Measurements from ENCODE around the gene PSG1. TPM values are rescaled to one million over a fixed set of nuclear protein-coding genes. Genes with fewer than 3 reads are reported as not detected.
"Not testable (repeated sequence)": the region's sequence is repeated elsewhere in the genome, so short reads cannot be mapped to it uniquely, and the experiment has no call there.

PSG1 gene
- total and polyA plus RNA-seq, 4 experiments from 2014 or later = not detected

GRCh38 chr19:42846597-42846996 lies 32.9 kb downstream of the PSG1 start:
- Mint-ChIP-seq H3K4me3 (no peak overlapping the region), H3K27ac (no peak overlapping the region), H3K4me1 (no peaks in the 10 kb centered on the region), H3K27me3 (peaks cover 11 to 27% of the 10 kb centered on the region in 2 donors), H3K36me3 (no peaks in the 10 kb centered on the region), H3K9me3 (peaks cover 0 to 2% (median 0%) of the 10 kb centered on the region in 8 donors)
- intact Hi-C loops (cut with micrococcal nuclease) = no loop called here
- Histone ChIP-seq H3K4me3 (ENCODE audit: low read length in 2 of 2) (no peak overlapping the region), H3K36me3 (ENCODE audit: insufficient read depth, low read length) (no peaks in the 10 kb centered on the region), H3K27me3 (ENCODE audit: insufficient read depth, low read length) (no peaks in the 10 kb centered on the region), H3K9me3 (ENCODE audit: control insufficient read depth in 1 of 2, low read length in 2 of 2) (no peaks in the 10 kb centered on the region), H3K27ac (ENCODE audit: low read depth, low read length) (no peak overlapping the region), H3K4me1 (ENCODE audit: insufficient read depth, low read length) (no peaks in the 10 kb centered on the region)
- CTCF ChIA-PET (ENCODE audit: partially characterized antibody) = no interaction called here
- no peak for DNase-seq
- POLR2A ChIA-PET (ENCODE audit: partially characterized antibody) = no interaction called here

- POLR2A ChIA-PET (ENCODE audit: partially characterized antibody); H3K4me3 ChIP-seq (ENCODE audit: low read length in 2 of 2); H3K27ac Mint-ChIP-seq; DNase-seq; H3K27me3 ChIP-seq (ENCODE audit: insufficient read depth, low read length); H3K4me1 Mint-ChIP-seq; H3K36me3 ChIP-seq (ENCODE audit: insufficient read depth, low read length); intact Hi-C loops (cut with micrococcal nuclease); H3K4me1 ChIP-seq (ENCODE audit: insufficient read depth, low read length); H3K27ac ChIP-seq (ENCODE audit: low read depth, low read length); H3K36me3 Mint-ChIP-seq; H3K4me3 Mint-ChIP-seq; CTCF ChIA-PET (ENCODE audit: partially characterized antibody); H3K9me3 Mint-ChIP-seq; H3K9me3 ChIP-seq (ENCODE audit: control insufficient read depth in 1 of 2, low read length in 2 of 2): not testable (repeated sequence)
- peaks cover 19 to 41% of the 10 kb centered on the region in 2 donors for H3K27me3 Mint-ChIP-seq
Measured at GRCh38 chr19:42843631-42844030, 35.9 kb downstream of the PSG1 start.

- H3K27me3 ChIP-seq (ENCODE audit: insufficient read depth, low read length); H3K36me3 Mint-ChIP-seq; H3K4me3 Mint-ChIP-seq; H3K4me3 ChIP-seq (ENCODE audit: low read length in 2 of 2); H3K27ac Mint-ChIP-seq; H3K4me1 ChIP-seq (ENCODE audit: insufficient read depth, low read length); CTCF ChIA-PET (ENCODE audit: partially characterized antibody); H3K36me3 ChIP-seq (ENCODE audit: insufficient read depth, low read length); H3K27ac ChIP-seq (ENCODE audit: low read depth, low read length); H3K9me3 Mint-ChIP-seq; intact Hi-C loops (cut with micrococcal nuclease); POLR2A ChIA-PET (ENCODE audit: partially characterized antibody); DNase-seq; H3K4me1 Mint-ChIP-seq; H3K9me3 ChIP-seq (ENCODE audit: control insufficient read depth in 1 of 2, low read length in 2 of 2): not testable (repeated sequence)
- H3K27me3 Mint-ChIP-seq = peaks cover 16 to 17% of the 10 kb centered on the region in 2 donors
Measured at GRCh38 chr19:42832746-42833442, 46.6 kb downstream of the PSG1 start.

GRCh38 chr19:42832023-42832680 lies 47.4 kb downstream of the PSG1 start:
- DNase-seq; H3K36me3 ChIP-seq (ENCODE audit: insufficient read depth, low read length); H3K4me3 Mint-ChIP-seq; POLR2A ChIA-PET (ENCODE audit: partially characterized antibody); H3K9me3 Mint-ChIP-seq; H3K27ac Mint-ChIP-seq; H3K4me1 Mint-ChIP-seq; intact Hi-C loops (cut with micrococcal nuclease); H3K27ac ChIP-seq (ENCODE audit: low read depth, low read length); H3K27me3 ChIP-seq (ENCODE audit: insufficient read depth, low read length); H3K9me3 ChIP-seq (ENCODE audit: control insufficient read depth in 1 of 2, low read length in 2 of 2); H3K36me3 Mint-ChIP-seq; H3K4me1 ChIP-seq (ENCODE audit: insufficient read depth, low read length); CTCF ChIA-PET (ENCODE audit: partially characterized antibody); H3K4me3 ChIP-seq (ENCODE audit: low read length in 2 of 2): not testable (repeated sequence)
- H3K27me3 Mint-ChIP-seq = peaks cover 16 to 17% of the 10 kb centered on the region in 2 donors

GRCh38 chr19:42831221-42832019 lies 48.1 kb downstream of the PSG1 start:
- POLR2A ChIA-PET (ENCODE audit: partially characterized antibody) = no interaction called here
- Mint-ChIP-seq H3K4me3 (no peak overlapping the region), H3K9me3 (peaks cover 0 to 11% (median 4%) of the 10 kb centered on the region in 8 donors), H3K4me1 (no peaks in the 10 kb centered on the region), H3K27ac (no peak overlapping the region), H3K36me3 (no peaks in the 10 kb centered on the region), H3K27me3 (peaks cover 16 to 17% of the 10 kb centered on the region in 2 donors)
- no peaks in the 10 kb centered on the region for H3K27me3 ChIP-seq (ENCODE audit: insufficient read depth, low read length)
- H3K4me1 ChIP-seq (ENCODE audit: insufficient read depth, low read length) = no peaks in the 10 kb centered on the region
- no peak overlapping the region for H3K27ac ChIP-seq (ENCODE audit: low read depth, low read length)
- H3K9me3 ChIP-seq (ENCODE audit: control insufficient read depth in 1 of 2, low read length in 2 of 2) = no peaks in the 10 kb centered on the region
- H3K36me3 ChIP-seq (ENCODE audit: insufficient read depth, low read length) = no peaks in the 10 kb centered on the region
- CTCF ChIA-PET (ENCODE audit: partially characterized antibody) = no interaction called here
- no peak for DNase-seq
- intact Hi-C loops (cut with micrococcal nuclease) = no loop called here
- H3K4me3 ChIP-seq (ENCODE audit: low read length in 2 of 2) = no peak overlapping the region

- H3K36me3 ChIP-seq (ENCODE audit: insufficient read depth, low read length); intact Hi-C loops (cut with micrococcal nuclease); CTCF ChIA-PET (ENCODE audit: partially characterized antibody); POLR2A ChIA-PET (ENCODE audit: partially characterized antibody); H3K9me3 ChIP-seq (ENCODE audit: control insufficient read depth in 1 of 2, low read length in 2 of 2); H3K9me3 Mint-ChIP-seq; H3K4me3 Mint-ChIP-seq; H3K27ac Mint-ChIP-seq; H3K4me1 ChIP-seq (ENCODE audit: insufficient read depth, low read length); H3K4me1 Mint-ChIP-seq; H3K36me3 Mint-ChIP-seq; H3K4me3 ChIP-seq (ENCODE audit: low read length in 2 of 2); H3K27ac ChIP-seq (ENCODE audit: low read depth, low read length); H3K27me3 ChIP-seq (ENCODE audit: insufficient read depth, low read length); DNase-seq: not testable (repeated sequence)
- peaks cover 12 to 43% of the 10 kb centered on the region in 2 donors for H3K27me3 Mint-ChIP-seq
Measured at GRCh38 chr19:42821306-42821977, 58.1 kb downstream of the PSG1 start.

- H3K9me3 Mint-ChIP-seq; POLR2A ChIA-PET (ENCODE audit: partially characterized antibody); DNase-seq; H3K4me1 ChIP-seq (ENCODE audit: insufficient read depth, low read length); H3K4me3 ChIP-seq (ENCODE audit: low read length in 2 of 2); H3K9me3 ChIP-seq (ENCODE audit: control insufficient read depth in 1 of 2, low read length in 2 of 2); intact Hi-C loops (cut with micrococcal nuclease); H3K27ac ChIP-seq (ENCODE audit: low read depth, low read length); H3K4me1 Mint-ChIP-seq; CTCF ChIA-PET (ENCODE audit: partially characterized antibody); H3K27me3 ChIP-seq (ENCODE audit: insufficient read depth, low read length); H3K27ac Mint-ChIP-seq; H3K36me3 ChIP-seq (ENCODE audit: insufficient read depth, low read length); H3K4me3 Mint-ChIP-seq; H3K36me3 Mint-ChIP-seq: not testable (repeated sequence)
- peaks cover 12 to 37% of the 10 kb centered on the region in 2 donors for H3K27me3 Mint-ChIP-seq
Measured at GRCh38 chr19:42819960-42820650, 59.4 kb downstream of the PSG1 start.
